ENCODE data around the gene CALU.

Gene CALU

GRCh38 chr7:128726059-128726736 lies 13.0 kb upstream of the CALU start:
- FAIRE-seq: no peak

- FAIRE-seq: no peak
Observed at GRCh38 chr7:128726737-128727072, 12.5 kb upstream of the CALU start.

- FAIRE-seq: no peak
Observed at GRCh38 chr7:128727239-128727638, 11.9 kb upstream of the CALU start.

- FAIRE-seq: no peak
Observed at GRCh38 chr7:128728598-128728997, 10.6 kb upstream of the CALU start.

DNA sequence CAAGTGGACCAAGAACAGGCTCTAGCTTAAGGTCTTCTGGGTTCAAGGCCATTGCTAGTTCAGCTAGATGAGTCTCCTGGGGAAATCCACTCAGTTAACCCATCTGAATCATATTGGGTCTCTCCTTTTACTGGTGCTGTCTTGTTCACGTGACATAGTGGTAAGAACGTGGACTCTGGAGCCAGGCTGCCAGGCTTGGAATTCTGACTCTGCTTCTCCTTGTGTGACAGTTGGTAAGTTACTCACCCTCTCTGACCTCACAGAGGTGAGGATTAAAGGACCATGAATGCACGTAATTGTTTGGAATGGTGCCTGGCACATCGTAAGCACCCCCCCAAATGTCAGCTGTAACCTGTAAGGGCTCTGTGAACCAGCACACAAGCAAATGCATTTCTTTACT lies 9.7 kb upstream of the CALU start:
- FAIRE-seq: no peak

DNA sequence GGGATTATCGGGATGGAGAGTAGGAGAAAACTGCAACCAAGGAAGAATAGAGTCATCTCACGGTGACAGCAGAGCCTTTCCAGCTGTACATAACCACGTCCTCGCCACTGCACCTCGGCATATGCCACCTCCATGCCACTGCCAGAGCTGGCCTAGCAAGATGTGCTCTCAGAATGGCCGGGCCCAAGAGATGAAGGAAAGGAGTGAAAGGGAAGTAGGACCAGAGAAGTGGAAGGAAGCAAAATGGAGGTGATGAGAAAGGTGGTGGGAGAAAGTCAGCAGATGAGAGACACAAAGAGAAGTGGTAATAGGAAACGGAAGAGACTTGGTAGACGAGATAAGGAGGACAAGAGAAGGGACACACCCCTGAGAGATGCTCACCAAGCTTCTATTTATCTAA lies 8.0 kb upstream of the CALU start:
- no peak for FAIRE-seq

DNA sequence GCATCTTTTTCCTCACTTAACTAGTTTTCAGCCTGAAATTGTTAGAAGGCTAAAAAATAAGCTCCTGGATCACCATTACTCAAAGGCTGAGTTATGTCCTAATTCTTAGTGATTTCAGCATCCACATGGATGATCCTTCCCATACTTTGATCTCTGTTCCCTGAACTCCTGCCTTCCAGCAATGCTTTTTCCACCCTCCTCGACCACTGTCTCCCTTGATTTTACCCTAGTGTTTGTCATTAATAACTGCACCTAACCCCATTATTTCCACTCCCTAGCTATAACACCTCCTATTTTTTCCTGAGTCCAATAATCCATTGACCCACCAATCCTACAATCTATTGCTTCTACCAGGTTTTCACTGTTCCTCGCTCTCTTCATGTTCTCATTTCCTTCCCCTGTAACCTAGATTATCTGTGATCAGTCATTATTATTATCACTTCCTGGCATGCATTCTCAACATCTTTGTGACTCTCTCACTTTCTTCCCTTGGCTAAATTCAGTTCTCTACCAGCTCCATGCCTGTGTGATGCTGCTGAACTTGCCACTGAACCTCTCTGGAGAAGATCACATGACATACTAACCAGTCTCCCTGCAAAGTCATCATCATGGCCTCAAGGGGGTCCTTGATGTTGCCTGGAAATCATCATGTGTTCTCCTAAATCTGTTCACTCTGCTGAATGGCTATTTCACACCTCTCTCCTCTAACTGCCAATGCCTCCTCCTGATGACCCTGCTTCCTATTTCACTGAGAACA lies 6.5 kb upstream of the CALU start:
- FAIRE-seq: no peak

DNA sequence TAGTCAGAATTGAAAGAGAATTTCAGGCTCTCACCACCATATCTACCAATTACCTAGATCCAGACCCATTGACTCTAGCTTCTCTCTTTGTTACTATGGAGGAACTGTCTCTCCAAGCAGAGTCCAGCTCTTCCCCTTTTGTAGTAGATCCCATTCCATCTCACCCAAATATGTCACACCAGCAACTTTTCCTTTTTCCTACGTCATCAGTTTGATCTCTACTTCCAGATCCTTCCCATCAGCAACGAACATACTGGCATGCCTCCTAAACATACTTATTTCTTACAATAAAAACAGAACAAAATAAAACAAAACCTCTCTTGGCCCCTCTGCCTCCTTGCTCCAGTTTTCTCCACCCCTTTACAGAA lies 5.9 kb upstream of the CALU start:
- FAIRE-seq: no peak

DNA sequence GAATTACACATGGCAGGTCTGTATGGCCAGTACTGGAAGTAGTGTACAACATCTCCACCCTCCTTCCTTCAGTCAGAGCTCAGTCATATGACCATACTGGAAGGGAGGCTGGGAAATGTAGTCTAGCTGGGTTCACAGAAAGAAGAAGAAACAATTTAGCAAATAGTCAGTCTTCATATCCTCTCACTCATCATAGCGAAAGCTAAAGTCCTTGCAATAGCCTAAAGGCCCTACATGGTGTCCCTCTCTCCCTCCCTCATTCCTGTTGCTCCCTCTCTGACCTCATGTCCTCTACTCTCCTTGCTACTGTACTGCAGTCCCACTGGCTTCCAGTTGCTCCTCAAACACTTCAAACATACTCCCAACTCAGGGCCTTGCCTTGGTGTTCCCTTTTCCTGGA lies 4.3 kb upstream of the CALU start:
- FAIRE-seq: no peak

DNA sequence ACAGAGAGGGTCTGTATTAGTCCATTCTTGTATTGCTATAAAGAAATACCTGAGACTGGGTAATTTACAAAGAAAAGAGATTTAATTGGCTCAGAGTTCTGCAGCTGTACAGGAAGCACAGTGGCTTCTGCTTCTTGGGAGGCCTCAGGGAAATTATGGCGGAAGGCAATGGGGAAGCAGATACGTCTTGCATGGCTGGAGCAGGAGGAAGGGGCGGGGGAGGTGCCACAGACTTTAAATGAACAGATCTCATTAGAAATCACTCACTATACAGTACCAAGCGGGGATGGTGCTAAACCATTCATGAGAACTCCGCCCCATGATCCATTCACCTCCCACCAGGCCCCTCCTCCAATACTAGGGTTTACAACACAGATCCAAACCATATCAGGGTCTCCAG lies 3.7 kb upstream of the CALU start:
- FAIRE-seq: no peak

DNA sequence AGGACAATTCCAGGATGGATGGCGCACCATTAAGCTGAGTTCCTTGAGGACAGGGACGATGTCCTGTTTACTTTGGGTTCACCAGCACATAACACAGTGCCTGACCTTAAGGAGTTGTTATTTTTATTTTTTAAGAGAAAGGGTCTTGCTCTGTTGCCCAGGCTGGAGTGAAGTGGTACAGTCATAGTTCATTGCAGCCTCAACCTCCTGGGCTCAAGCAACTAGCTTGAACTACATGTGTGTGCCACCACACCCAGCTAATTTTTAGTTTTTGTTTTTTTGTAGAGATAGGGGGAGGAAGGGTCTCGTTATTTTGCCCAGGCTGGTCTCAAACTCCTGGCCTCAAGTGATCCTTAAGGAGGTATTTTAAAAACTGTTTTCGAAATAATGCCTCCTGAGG lies 1.7 kb upstream of the CALU start:
- no peak for FAIRE-seq

DNA sequence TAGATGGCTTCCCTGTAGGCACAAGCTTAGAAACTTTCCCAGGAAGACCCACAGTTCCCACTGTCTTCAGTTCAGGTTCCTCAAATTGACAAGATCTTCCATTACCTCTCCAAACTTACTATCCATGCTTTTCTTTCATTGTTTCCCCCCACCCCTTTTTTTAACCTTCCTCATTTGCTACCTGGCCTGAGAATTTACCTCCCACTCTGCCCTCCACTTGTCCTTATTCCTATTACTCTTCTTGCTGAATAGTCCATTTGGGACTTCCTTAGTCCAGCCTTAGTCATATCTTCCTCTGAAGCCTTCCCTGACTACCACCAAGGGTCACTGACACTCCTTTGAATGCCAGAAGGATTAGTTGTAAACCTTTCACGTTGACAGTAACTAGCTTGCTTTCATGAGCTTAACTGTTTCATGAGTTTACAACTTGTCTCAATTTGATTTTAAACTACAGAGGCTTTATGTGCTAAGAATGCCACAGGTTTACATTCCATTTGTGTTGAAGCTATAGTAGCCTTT lies 1.2 kb upstream of the CALU start:
- no peak for FAIRE-seq

DNA sequence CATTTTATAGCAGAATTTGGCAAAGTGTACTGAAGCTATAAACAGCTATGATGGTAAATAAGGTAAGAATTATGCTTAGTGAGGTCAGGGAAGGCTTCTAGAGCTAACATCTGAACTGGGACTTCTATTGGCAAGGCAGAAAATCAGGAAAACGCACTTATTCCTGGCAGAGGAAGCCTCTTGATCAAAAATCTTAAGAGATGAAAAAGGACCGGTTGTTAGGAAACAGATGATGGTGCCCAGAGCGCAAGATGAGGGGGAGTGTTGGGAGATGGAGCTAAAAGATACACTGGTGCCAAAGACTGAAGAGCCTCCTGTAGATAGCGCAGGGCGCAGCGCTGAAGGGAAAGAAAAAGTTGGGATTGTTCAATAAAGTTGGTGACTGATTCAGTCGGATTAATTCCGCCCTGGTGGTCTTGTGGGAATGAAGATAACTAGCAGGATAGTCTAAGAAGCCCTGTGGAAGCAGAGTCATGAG lies 550 bp upstream of the CALU start:
- no peak for FAIRE-seq

DNA sequence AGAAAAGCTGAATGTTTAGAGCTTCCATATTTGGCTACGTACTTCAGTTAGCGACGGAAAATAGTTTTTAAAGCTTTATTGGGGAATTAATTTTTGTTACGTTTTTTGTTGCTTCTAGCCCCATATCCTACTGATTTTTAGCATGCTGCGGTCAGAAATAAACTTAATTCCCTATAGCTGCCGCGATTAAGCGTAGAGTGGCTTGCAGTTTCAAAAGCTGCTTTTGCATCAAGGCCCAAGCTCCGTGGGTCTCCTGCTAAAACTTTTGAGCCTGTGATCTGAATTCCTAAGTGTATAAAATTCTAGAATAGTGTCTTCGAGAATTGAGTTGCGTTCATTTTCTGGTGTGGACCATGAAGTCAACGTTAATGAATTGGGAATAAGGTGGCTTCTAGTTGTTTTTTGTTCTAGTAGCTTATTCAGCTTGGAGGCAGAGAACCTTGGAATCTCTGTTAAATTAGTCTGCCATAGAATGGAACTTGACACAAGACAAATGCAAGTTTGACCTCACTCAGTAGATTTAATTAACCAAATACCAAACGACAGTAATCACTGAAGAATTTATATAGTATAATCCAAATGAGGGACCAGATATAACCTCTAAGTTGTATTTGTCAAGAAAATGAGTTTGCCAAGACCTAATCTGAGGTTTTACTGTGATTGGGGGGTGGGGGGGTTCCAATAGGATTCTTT lies 977 bp downstream of the CALU start:
- FAIRE-seq: no peak

DNA sequence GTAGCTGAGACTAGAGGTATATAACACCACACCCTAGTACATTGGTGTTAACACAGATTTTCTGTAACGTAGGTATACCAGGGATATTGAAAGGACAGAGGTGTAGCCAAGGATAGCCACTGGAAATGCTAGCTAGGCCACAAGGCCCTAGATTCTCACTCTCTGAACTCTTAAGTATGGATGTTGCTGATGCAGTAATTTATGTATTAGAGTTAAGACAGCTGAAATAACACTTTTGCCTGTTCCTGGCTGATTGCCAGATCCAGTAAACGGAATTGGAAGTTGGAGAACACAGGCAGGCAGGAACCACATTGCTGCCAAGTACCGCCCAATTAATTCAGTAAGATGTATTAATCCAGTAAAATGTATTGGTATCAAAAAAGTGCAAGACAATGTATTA lies 1.8 kb downstream of the CALU start:
- FAIRE-seq: no peak

DNA sequence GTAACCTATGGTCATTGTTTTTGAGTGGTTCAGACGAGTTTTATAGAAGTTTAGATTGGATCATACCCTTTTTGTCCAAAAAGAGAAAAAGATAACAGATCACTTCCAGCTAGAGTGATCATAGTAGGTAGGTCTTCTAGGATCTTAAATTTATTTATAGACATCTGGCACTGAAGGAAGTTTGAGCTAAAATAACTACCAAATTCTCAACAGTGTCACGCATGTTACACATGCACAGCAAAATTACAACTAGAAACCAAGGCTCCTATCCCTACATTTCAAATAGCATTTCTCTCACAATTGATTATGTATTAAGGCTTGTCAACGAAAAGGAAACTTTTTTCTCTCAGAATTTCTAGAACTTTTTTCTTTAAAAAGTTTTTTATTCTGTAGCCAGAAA lies 2.3 kb downstream of the CALU start:
- no peak for FAIRE-seq

DNA sequence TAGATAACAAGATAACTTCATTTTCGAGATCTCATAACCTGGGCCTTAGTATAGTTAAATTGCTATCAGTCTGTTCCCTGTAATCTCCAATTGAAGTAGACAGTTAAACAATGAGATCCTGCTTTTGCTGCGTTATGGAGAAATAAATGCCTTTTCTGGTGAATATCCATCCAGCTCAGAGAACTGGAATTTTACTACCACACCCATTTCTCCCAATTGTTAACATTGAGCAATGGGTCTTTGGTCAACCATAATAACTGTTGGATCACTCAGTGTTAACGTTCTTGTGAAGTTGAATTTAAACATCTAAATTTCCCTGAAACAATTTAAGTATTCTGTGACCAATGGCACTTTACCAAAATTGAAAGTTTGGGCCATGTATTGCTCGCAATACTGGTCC lies 3.0 kb downstream of the CALU start:
- no peak for FAIRE-seq

DNA sequence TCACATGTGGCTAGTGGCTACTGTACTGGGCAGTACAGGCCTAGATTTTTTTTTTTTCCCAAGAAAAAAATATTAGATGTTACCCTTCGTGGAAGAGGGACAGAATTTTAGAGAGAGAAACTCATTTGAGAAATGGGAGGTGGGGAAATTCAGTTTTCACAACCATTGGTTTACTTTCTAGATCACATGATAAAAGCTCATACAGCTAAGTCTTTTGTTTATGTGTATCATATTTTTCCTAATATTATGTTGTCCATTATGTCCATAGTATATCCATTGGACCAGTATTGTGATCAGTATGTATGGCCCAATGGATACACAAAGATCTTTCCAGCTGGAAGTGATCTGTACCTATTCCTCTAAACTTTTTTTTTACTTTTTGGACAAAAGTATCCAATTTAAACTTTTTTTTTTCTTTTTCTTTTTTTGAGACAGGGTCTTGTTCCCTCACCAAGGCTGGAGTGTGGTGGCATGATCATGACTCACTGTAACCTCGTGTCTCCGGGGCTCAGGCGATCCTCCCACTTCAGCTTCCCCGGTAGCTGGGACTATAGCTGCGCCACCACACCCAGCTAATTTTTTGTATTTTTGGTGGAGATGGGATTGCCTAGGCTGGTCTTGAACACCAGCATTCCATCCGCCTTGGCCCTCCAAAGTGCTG lies 4.1 kb downstream of the CALU start:
- FAIRE-seq: no peak

DNA sequence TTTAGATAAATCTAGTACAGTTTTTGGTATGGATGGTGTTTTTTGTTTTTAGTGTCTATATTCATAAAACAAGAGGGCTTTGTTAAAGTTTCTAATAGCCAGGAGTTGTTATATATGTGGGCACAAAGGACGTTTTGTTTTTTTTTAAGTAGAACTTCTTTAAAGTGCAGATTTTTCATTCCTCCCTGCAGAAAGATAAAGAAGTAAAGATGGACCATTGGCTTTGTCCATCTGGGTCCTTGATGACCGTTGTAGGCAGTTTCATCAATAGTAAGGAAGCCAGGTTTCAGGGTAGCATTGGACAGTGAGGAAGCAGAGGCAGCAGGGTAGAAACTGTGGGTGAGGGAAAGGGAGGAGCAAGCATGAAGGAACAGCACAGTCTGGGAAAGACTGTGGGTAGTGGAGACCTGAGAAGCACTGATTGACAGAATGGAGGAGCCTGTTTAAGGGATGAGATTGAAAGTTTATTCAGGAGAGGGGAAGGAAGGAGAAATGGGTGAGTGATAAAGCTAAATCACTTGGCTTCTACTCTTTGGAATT lies 5.3 kb downstream of the CALU start:
- FAIRE-seq: no peak

DNA sequence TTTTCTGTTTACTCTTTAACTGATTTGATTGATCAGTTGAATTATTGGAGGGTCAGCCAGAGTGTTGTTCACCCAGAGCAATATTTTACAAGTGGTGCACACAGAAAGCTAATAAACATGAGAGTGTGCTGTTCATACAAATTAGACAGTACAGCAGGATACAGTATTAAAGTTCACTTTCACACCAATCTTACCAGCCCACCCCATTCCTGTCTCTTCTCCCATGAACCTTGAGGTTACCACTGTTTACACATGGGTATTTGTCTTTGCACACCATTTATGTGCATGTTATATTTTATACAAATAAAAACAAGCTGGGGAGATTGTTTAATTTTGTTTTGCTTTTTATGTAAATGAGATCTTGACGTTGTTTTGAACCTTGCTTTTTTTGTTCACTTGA lies 6.5 kb downstream of the CALU start:
- no peak for FAIRE-seq

DNA sequence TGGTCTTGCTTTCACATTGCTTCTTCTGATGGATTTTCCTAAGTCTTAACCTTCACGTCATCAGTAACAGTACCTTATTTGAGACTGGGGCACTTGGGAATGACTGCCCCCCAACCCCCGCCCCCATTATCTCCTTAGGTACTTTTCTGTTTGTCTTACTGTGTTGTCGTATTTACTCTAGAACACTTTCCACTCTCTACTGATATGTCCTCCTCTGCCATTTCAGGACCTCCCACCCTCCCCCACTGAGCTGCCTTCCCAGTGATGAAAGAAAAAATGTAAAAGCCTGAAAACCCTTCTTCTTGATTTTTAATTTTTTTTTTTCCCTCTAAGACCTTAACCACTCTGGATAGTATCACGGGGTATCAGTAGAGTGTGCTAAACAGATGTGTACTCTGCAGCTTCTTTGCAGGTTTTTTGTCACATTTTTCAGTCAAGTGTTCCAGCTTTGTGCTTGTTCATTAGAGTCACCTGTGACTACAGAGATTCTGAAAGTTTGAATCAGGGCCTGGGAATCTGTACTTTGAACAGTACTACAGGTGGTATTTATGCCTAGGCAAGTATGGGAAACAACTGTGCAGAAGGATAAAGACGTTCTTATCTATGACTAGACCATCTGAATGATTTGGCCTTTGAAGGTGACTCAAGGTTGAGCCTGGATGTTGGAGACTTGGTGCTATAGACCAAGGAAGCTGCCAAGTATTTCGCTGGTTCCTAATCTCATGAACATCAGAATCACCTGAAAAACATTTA lies 8.3 kb downstream of the CALU start:
- FAIRE-seq: no peak

DNA sequence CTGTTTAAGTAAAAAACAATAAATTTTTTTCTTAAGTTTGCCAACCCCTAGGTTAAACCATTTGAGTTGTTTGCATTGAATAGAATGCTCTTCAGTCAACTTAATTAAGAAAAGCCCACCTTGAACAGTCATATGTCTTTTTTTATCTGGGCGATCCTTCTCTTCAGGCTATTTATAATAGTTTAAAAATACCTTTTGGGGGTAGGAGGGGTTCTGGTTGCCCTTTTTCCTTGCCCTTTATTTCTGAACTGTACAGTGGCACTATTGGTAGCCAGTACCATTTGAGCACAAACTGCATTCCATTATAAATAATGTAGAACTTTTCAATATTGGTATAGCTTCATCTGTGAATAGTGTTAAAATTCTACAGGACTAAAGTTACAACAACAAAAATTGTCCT lies 13.1 kb downstream of the CALU start:
- FAIRE-seq: no peak
